WTC11 (cell line): Measurements from ENCODE around the gene ATOX1. TPM values are rescaled to one million over a fixed set of nuclear protein-coding genes. Genes with fewer than 3 reads are reported as not detected.
"Not testable (repeated sequence)": the region's sequence is repeated elsewhere in the genome, so short reads cannot be mapped to it uniquely, and the experiment has no call there.

Experiments used
- ATAC-seq: fragments of 200-7000 bp; cut with Tn5 transposase; 2 replicates; pipeline ENCODE4 v1.10.0; 2021; ENCODE audit warnings: mild to moderate bottlenecking, moderate library complexity
- CTCF ChIA-PET: fragments of 300-600 bp; sonication (Branson Sonifier 250); formaldehyde crosslinking; loops from one replicate; lab custom pipeline; 2021; ENCODE audit warnings: antibody characterized with exemption; lab: Charles Lee
- POLR2A ChIA-PET: fragments of 350-600 bp; sonication (Branson Sonifier 250); formaldehyde crosslinking; loops from one replicate; lab custom pipeline; 2021; ENCODE audit warnings: antibody characterized with exemption; lab: Charles Lee
- DNase-seq: peaks from one replicate; pipeline ENCODE4 v3.0.0; 2021; ENCODE audit warnings: low spot score
- H3K27ac Mint-ChIP-seq: 2 replicates; pipeline ENCODE4 v1.8.0; 2021; ENCODE audit warnings: mixed read lengths
- H3K27me3 Mint-ChIP-seq: 2 replicates; pipeline ENCODE4 v1.8.0; 2021; ENCODE audit warnings: low read depth, mild to moderate bottlenecking, moderate library complexity, mixed read lengths
- H3K36me3 Mint-ChIP-seq: 2 replicates; pipeline ENCODE4 v1.8.0; 2021; ENCODE audit warnings: mixed read lengths
- H3K4me1 Mint-ChIP-seq: 2 replicates; pipeline ENCODE4 v1.8.0; 2022; ENCODE audit warnings: mixed read lengths
- H3K4me3 Mint-ChIP-seq: 2 replicates; pipeline ENCODE4 v1.8.0; 2021; ENCODE audit warnings: mild to moderate bottlenecking, moderate library complexity, mixed read lengths
- H3K9me3 Mint-ChIP-seq: 2 replicates; pipeline ENCODE4 v1.8.0; 2021; ENCODE audit warnings: mixed read lengths
- ATF2 ChIP-seq: sonication (generic); formaldehyde crosslinking; IDR thresholded peaks from 2 replicates; pipeline ENCODE4 v1.8.1; 2022; ENCODE audit warnings: low read depth, missing genetic modification reagents, borderline replicate concordance
- CREB1 ChIP-seq: sonication (generic); formaldehyde crosslinking; IDR thresholded peaks from 2 replicates; pipeline ENCODE4 v1.8.0; 2023; ENCODE audit warnings: mild to moderate bottlenecking, missing genetic modification reagents
- GRHL2 ChIP-seq: fragments of 250-450 bp; sonication (Bioruptor Pico); IDR thresholded peaks from 2 replicates; pipeline ENCODE4 v1.8.0; 2022; ENCODE audit warnings: mild to moderate bottlenecking, moderate library complexity; ENCODE audit not compliant: insufficient replicate concordance, severe bottlenecking
- GTF2I ChIP-seq: fragments of 250-450 bp; sonication (Bioruptor Pico); conservative IDR thresholded peaks from 2 replicates; pipeline ENCODE4 v1.4.0; 2021; ENCODE audit warnings: mild to moderate bottlenecking
- KAT7 ChIP-seq: sonication (generic); formaldehyde crosslinking; IDR thresholded peaks from 2 replicates; pipeline ENCODE4 v1.8.1; 2023; ENCODE audit warnings: missing genetic modification reagents, mild to moderate bottlenecking, borderline replicate concordance
- MXD4 ChIP-seq: fragments of 250-450 bp; sonication (Bioruptor Pico); IDR thresholded peaks from 2 replicates; pipeline ENCODE4 v1.8.0; 2021; ENCODE audit warnings: mild to moderate bottlenecking, moderate library complexity, borderline replicate concordance
- MYBL2 ChIP-seq: sonication (generic); formaldehyde crosslinking; IDR thresholded peaks from 2 replicates; pipeline ENCODE4 v1.8.1; 2023; ENCODE audit warnings: mild to moderate bottlenecking, moderate library complexity, missing genetic modification reagents
- NFE2L1 ChIP-seq: sonication (generic); formaldehyde crosslinking; IDR thresholded peaks from 2 replicates; pipeline ENCODE4 v1.8.1; 2023; ENCODE audit warnings: missing genetic modification reagents
- NFYB ChIP-seq: sonication (generic); formaldehyde crosslinking; conservative IDR thresholded peaks from 2 replicates; pipeline ENCODE4 v1.8.0; 2022; ENCODE audit warnings: low read depth, missing genetic modification reagents
- SP1 ChIP-seq: sonication (generic); formaldehyde crosslinking; conservative IDR thresholded peaks from 2 replicates; pipeline ENCODE4 v1.8.1; 2022; ENCODE audit warnings: missing genetic modification reagents
- ZNF263 ChIP-seq: sonication (generic); formaldehyde crosslinking; IDR thresholded peaks from 2 replicates; pipeline ENCODE4 v1.8.1; 2022; ENCODE audit warnings: low read depth, mild to moderate bottlenecking, moderate library complexity, missing genetic modification reagents
- ZNF423 ChIP-seq: fragments of 250-450 bp; sonication (Bioruptor Pico); IDR thresholded peaks from 2 replicates; pipeline ENCODE4 v2.1.2; 2022; ENCODE audit warnings: mild to moderate bottlenecking, moderate library complexity
- ZNF532 ChIP-seq: fragments of 250-450 bp; sonication (Bioruptor Pico); IDR thresholded peaks from 2 replicates; pipeline ENCODE4 v1.9.0; 2021; ENCODE audit warnings: mild to moderate bottlenecking, borderline replicate concordance
- total RNA-seq: library from RNA; stranded (reverse); gene quantifications from 3 replicates; pipeline ENCODE4 v1.2.3, GENCODE V29; 2021
- TF ChIP-seq, protein P1 (sequence below): fragments of 250-450 bp; sonication (Bioruptor Pico); IDR thresholded peaks from 2 replicates; pipeline ENCODE4 v1.8.0; 2021; ENCODE audit warnings: mild to moderate bottlenecking
- TF ChIP-seq, protein P2 (sequence below): fragments of 250-450 bp; sonication (Bioruptor Pico); conservative IDR thresholded peaks from 2 replicates; pipeline ENCODE4 v1.9.0; 2021; ENCODE audit warnings: mild to moderate bottlenecking

Gene ATOX1
- total RNA-seq, 1 experiment from 2014 or later = 76.4 TPM

GRCh38 chr5:151699071-151699901 lies 59.1 kb downstream of the ATOX1 start:
- Mint-ChIP-seq H3K27me3 (no peaks in the 10 kb centered on the region; the same call in 1 of the 2 replicates), H3K9me3 (no peaks in the 10 kb centered on the region), H3K36me3 (no peaks in the 10 kb centered on the region), H3K27ac (peak overlapping the region; percentile 19; the same call in 1 of the 2 replicates), H3K4me3 (no peak overlapping the region), H3K4me1 (peaks cover 28% of the 10 kb centered on the region)
- CTCF ChIA-PET = interaction anchor here (1.3 to 1.5 kb wide), 3 partner anchors 15 to 41 kb away, joined by 3 to 5 read pairs (median 3); no protein-coding TSS in a partner anchor
- POLR2A ChIA-PET = interaction anchor here (1.3 kb wide), 1 partner anchor 12 kb away, joined by 4 read pairs; the partner anchor contains the start of gene SPARC
- ATAC-seq (peak; percentile 20), DNase-seq (no peak)
- TF ChIP-seq, protein P1, sequence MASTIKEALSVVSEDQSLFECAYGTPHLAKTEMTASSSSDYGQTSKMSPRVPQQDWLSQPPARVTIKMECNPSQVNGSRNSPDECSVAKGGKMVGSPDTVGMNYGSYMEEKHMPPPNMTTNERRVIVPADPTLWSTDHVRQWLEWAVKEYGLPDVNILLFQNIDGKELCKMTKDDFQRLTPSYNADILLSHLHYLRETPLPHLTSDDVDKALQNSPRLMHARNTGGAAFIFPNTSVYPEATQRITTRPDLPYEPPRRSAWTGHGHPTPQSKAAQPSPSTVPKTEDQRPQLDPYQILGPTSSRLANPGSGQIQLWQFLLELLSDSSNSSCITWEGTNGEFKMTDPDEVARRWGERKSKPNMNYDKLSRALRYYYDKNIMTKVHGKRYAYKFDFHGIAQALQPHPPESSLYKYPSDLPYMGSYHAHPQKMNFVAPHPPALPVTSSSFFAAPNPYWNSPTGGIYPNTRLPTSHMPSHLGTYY (CRISPR knock-in tag) = no peak
- TF ChIP-seq ZNF263 (CRISPR knock-in tag) (no peak), GRHL2 (CRISPR knock-in tag) (no peak), ATF2 (CRISPR knock-in tag) (no peak), SP1 (no peak), ZNF532 (CRISPR knock-in tag) (no peak), NFE2L1 (no peak)
- TF ChIP-seq, protein P2, sequence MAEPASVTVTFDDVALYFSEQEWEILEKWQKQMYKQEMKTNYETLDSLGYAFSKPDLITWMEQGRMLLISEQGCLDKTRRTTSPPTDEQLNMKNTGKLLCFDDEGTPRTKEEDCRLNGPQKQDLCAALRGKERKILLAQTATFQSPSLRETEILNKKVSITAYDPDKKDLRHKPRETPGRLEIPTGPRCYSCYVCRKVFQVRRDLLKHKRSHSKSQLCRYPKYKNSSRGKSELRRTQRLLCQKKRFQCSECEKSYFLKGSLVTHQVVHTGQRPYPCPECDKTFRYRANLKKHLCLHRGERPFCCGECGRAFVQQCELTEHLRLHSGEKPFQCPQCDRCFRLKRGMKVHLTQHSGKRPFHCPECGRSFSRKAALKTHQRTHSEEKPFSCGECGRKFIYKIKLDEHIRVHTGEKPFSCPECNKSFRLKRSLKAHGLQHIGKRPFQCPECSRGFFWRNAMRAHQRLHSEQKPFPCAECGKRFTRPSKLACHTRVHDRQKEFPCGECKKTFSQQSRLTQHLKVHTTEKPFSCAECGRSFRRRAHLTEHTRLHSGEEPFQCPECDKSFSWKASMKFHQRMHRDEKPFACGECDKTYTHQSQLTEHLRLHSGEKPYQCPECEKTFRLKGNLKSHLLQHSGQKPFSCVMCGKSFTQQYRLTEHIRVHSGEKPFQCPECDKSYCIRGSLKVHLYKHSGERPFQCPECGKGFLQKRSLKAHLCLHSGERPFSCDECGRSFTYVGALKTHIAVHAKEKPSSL (CRISPR knock-in tag) = no peak

DNA sequence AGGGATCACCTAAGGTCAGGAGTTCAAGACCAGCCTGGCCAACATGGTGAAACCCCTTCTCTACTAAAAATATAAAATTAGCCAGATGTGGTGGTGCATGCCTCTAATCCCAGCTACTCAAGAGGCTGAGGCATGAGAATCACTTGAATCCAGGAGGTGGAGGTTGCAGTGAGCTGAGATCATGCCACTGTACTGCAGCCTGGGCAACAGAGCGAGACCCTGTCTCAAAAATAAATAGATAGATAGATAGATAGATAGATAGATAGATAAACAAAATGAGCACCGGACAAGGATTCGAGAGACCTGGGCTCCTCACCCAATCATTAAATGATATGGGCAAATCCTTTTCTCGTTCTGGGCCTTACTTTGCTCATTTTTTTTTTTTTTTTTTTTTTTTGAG lies 60.4 kb downstream of the ATOX1 start:
- H3K4me3 Mint-ChIP-seq, H3K27me3 Mint-ChIP-seq, H3K36me3 Mint-ChIP-seq, ATAC-seq, H3K9me3 Mint-ChIP-seq, H3K27ac Mint-ChIP-seq, DNase-seq: not testable (repeated sequence)
- POLR2A ChIA-PET = interaction anchor here (1.3 kb wide), 1 partner anchor 11 kb away, joined by 4 read pairs; the partner anchor contains the start of gene SPARC
- CTCF ChIA-PET = interaction anchor here (1.3 to 2.9 kb wide), 5 partner anchors 14 to 43 kb away, joined by 3 to 33 read pairs (median 5); no protein-coding TSS in a partner anchor
- H3K4me1 Mint-ChIP-seq = peaks cover 28% of the 10 kb centered on the region

DNA sequence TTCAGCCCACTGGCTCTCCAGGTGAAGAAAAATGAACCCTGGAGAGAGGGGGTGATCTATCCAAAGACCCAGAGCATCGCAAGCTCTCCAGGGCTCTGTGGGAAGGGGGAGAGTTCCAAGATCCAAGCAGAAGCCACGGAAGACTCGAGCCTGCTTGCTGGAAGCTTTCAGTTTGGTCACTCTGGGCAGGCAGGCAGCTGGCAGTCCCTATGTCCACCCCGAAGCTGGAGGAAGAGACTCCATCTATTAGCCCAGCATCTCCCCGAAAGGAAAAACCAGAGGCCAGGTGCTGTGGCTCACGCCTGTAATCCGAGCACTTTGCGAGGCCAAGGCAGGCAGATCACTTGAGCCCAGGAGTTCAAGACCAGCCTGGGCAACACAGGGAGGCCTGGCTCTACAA lies 61.0 kb downstream of the ATOX1 start:
- TF ChIP-seq MXD4 (CRISPR knock-in tag) = no peak
- TF ChIP-seq GTF2I = no peak
- no peak for TF ChIP-seq KAT7 (CRISPR knock-in tag)
- TF ChIP-seq CREB1 = no peak
- TF ChIP-seq ATF2 (CRISPR knock-in tag) = no peak
- no peak for TF ChIP-seq NFYB
- TF ChIP-seq, protein P1 (CRISPR knock-in tag) = no peak
- no peak for TF ChIP-seq MYBL2 (CRISPR knock-in tag)
- TF ChIP-seq ZNF423 (CRISPR knock-in tag) = no peak
- Mint-ChIP-seq H3K27me3 (no peaks in the 10 kb centered on the region; the same call in 1 of the 2 replicates), H3K36me3 (no peaks in the 10 kb centered on the region), H3K9me3 (no peaks in the 10 kb centered on the region), H3K4me1 (peaks cover 28% of the 10 kb centered on the region), H3K4me3 (no peak overlapping the region), H3K27ac (no peak overlapping the region)
- CTCF ChIA-PET = interaction anchor here (1.6 to 2.9 kb wide), 7 partner anchors 8 to 399 kb away, joined by 3 to 33 read pairs (median 9); partner anchors contain the start of gene SPARC
- DNase-seq = no peak
- POLR2A ChIA-PET = no interaction called here
- ATAC-seq = no peak
